ENCODE data around the gene SYTL1. TPM values are rescaled to one million over a fixed set of nuclear protein-coding genes. Genes with fewer than 3 reads are reported as not detected.

SYTL1 gene
- total RNA-seq, 1 donor from 2014 or later = not detected

DNA sequence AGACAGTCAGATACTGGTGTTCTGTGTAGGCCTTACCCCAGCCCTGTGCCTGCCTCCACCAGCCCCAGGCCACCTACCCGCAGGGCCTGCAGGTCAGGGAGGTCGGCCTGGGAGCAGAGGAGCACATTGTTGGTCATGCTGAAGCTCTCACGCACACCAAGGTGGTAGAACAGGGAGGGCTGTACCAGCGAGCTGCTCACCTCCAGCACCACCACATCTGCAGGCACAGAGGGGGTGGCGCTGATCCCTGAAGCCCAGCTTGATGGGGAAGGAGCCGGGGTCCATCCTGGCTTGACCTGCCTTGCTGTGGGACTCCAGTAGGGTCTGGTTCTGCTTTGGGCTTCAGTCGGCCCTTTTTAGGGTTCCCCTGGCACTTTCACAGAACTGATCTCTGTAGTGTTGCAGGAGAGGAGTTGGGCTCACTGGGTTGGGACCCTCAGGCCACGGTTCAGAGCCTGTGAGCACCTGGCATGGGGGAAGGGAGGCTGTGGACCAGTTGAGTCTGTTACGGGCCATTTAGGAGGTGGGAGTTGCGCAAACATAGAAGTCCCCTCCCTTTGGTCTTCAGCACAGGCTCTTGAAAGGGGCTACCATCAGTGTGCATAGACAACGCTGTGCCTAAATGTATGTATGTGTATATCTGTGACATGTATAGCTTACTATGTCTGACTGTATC is 23.0 kb downstream of the SYTL1 start:
- no peak for DNase-seq

DNA sequence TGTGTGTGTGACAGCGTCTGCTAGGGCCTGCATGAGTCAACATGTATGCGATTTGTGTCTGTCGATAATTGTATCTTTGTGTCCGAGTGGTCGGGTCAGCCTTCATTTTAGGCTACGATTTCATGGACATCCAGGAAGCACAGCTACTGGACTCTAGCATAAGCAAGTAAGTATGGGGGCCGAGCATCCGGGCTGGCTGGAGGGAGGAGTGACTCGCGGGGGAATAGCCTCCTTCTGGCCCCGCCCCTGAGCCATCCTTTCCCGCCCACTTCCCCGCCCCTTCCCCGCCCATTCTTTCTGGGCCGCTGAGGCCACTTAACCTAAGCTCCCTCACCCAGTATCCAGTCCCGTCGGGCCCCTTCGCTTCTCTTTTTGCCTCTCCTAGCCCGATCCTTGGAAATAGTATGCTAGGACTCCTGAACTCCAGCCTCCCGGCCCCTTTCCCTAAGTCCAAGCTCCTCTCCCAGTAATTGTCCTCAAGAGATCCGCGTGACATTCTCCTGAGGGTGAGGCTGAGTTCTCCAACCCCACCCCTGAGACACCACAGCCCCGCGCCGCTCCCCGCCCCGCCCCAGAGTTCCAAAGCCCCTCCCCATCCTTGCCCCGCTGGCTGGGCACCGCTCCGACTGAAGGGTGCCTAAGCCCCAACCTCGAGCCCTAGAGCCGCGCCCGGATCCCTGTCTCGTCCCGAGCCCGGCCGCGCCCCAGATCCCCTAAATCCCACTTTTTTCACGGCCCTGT is 23.7 kb downstream of the SYTL1 start:
- DNase-seq = peak; percentile 80

DNA sequence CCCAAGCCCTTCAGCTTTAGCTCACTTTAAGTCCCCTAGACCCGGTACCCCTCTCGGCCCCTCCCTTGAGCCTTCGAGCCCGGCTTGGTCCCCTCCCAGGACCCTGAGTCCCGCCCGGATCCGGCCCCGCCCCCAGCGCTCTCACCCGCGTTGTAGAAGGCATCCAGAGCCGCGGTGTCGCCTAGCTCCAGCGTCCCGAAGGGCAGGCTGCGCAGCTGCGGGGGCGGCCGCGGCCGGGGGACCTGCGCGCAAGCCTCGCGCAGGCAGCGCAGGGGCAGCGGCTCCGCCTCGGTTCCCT is 24.2 kb downstream of the SYTL1 start:
- DNase-seq = peak; percentile 41

DNA sequence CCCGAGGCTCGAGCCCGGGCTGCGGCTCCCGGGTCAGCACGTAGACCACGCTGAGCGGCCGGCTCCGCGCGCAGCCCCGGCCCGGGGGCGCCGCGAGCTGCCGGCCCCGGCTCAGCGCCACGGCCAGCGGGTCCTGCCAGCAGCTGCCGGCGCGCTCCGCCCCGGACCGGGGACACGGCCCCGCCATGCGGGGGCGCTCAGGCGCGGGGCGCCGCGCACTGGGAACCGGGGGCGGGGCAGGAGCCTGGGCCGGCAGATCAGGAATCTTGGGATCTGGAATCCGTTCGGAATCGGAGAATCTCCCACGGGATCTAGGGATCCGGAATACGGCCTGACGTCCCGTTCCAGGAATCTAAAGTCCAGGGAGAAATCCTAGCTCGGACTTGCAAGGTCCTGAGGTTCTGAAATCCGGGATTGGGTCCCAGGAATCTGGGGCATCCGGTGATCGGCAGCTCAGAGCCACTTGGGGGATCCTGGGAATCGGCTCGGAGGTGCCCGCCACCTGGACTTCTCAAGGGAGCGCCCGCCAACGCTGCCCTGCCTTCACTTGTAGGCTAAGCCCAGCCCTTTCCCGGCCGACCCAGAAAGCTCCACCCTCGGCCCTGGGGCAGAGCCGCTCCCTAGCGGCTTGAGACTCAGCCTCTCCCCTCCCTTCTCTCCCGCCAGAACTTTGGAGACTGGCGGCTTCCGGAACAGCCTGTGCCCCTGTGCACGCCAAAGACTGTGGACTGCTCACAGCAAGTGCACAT is 24.8 kb downstream of the SYTL1 start, which contains the start of gene MAP3K6:
Gene MAP3K6, minus strand, starts transcription at position 551 of the 749 bp plus-strand sequence. Its CDS starts 364 bp downstream, at position 187.
- DNase-seq = peak; percentile 50

DNA sequence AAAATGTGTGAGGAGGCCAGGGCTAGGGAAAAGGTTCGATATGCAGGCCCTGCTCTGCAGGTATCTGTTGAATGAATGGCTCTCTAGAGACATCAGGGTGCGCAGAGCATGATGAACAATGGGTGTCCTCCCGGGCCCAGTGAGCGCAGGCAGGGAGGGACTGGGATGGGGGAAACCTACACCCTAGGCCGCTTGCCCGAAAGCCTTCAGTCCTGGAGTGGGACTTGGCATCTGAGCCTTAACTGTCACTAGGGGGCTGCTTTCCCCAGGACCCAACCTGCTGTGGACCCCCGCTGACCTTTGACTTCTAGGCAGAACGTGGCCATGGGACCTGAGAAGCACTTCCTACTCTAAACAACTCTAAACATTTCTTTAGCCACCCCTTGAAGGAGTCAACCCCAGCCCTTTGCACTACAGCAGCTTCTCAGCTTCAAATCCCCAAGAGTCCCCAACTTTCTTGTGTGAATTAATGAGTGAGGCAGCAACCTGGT is 25.4 kb downstream of the SYTL1 start:
- no peak for DNase-seq

DNA sequence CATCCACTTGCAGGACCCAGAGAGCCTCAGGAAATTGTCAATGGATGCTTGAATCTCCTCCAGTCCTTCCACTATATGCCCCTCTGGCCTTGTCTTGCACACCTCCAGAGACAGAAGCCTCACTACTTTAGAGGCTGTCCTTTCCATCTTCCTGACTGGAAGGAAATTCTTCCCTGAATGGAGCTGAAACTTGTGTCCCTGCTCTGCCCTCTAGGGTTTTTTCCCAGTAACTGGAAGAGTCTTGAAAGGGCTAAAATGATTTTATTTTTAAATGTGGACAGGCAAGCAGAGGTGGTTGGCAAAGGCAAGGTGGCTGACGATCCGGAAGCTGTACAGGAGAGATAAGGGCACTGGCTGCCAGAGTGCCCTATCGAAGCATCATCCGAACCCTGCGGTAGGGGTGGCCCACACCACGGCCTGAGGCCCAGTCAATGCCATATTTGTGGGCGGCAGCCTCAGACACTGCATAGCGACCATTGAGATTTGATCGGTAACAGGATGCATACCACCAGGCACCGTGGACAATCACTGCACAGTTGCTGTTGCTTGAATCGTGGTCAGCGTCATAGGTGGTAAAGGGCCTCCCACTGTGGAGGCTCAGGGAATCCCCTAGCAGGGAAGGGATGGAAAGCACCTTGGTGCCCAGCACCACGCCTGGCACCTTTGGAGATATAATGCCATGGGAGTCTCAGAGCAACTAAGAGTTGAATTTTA is 27.2 kb downstream of the SYTL1 start:
- no peak for DNase-seq

DNA sequence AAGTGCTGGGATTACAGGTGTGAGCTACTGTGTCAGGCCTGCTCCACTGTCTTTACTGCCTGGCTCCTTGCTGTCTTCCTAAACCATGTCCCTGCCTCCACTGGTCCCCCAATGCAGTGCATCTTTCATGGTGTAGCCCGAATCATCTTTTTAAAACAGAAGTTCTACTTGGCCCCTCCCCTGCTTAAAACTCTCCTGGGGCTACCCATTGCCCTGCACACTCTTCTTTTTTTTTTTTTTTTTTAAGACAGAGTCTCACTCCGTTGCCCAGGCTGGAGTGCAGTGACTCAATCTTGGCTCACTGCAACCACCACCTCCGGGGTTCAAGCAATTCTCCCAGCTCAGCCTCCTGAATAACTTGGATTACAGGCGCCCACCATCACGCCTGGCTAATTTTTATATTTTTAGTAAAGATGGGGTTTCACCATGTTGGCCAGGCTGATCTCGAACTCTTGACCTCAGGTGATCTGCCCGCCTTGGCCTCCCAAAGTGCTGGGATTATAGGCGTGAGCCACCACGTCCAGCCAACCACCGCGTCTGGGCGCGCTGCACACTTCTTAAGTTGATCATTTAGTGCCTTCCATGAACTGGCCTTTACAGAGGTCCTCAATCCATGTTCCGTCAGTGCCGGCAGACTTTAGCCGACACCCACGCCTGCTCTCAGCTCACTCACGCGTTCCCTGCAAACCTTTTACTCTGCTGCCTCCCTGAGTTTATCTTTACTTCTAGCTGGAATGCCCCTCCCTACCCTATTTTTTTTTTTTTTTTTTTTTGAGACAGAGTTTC is 30.4 kb downstream of the SYTL1 start:
- no peak for DNase-seq

DNA sequence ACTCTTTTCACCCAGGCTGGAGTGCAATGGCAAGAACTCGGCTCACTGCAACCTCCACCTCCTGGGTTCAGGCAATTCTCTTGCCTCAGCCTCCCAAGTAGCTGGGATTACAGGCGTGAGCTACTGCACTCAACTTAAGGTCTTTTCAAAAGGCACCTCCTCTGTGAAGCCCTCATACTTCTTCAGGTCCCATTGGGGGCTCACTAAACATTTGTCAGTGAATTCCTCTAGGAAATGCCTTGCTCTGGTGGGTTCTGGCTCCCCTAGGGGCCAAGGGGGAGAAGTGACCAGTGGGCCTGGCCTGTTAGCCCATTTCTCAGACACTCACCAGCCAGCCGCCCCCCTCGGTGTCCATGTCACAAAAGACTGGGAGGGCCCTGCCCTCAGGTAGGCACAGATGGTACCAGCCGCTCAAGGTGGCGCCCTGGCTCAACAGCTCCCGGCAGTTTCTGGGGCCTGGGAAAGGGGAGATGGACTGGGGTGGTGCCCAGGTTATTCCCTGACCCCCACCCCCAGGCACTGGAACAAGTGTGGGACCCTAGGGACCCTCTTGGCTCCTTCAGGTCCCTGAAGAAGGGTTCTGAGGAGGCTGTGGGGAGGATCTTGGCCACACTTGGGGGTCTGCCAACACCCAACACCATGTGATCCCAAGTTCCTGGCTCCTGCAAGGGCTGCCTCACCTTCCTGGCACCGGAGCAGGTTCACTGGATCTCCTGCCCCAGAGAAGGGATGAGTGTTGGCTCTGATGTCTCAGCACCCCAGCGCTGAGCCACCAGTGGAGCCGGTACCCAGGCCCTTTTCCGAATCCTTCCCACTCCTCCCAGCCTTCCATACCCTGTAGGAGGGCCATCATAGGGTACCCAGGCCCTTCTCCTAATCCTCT is 31.2 kb downstream of the SYTL1 start:
- DNase-seq = no peak

DNA sequence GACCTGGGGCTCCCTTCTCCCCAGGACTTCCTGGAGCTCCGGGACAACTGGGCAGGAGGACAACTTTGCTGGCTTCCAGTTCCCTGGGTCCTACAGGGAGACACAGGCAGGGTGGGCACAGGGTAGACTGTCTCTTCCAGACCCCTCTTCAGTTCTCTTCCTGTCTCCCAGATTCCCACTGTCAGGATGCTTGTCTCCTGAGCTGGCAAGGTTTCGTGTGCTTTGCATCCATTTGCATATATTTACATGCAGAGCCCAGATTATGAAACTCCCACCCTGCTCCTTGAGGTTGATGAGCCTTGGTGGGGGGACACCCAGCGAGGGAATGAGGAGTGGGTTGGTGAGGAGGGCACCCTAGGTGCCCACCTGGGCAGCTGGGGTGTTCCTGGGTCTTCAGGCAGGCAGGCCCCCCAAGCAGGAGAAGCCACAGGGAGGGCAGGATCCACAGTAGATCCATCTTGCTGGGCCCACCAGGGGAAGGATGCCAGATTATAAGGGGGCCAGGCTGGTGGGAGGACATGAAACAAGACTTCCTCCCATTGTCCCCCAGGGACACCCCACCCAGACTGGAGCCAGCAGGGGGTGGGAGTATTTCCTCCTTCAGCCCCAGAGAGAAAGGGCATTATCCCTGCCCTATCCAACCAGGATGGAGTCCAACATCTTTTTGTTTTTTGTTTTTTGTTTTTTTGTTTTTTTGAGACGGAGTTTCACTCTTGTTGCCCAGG is 32.7 kb downstream of the SYTL1 start, which contains the start of gene FCN3:
Gene FCN3, minus strand, starts transcription at position 463 of the 725 bp plus-strand sequence. Its CDS starts 6 bp downstream, at position 457.
- DNase-seq = no peak

DNA sequence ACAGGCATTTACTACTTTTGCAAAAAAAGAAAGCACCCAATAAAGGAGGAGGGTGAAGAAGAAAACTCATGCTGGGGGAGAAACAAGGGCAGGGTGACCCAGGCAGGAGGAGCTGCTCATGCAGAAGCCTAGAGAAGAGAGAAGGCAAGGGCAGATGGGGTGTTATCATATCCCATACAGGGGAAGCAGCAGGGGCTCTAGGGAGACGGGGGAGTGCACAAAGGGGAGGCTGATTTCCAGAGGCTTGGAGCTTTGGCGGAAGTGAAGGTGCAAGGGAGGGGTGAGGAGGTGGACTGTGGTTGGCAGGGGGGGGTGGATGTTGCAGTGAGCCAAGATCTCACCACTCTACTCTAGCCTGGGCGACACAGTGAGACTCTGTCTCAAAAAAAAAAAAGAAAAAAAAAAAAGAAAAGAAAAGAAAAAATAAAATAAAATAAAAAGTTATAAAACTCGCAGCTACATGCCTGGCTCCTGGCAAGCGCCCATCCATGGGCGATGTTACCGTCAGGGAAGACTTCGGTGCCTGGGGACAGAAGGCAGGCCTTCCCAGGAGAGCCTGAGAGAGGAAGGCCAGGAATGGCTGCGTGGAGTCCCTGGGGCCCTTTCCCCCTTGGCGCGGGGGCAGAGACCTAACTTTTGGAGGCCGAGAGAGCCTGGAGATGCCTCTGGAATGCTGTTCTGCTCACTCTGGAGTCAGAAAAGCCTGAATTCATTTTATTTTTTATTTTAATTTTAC is 36.1 kb downstream of the SYTL1 start:
- no peak for DNase-seq

DNA sequence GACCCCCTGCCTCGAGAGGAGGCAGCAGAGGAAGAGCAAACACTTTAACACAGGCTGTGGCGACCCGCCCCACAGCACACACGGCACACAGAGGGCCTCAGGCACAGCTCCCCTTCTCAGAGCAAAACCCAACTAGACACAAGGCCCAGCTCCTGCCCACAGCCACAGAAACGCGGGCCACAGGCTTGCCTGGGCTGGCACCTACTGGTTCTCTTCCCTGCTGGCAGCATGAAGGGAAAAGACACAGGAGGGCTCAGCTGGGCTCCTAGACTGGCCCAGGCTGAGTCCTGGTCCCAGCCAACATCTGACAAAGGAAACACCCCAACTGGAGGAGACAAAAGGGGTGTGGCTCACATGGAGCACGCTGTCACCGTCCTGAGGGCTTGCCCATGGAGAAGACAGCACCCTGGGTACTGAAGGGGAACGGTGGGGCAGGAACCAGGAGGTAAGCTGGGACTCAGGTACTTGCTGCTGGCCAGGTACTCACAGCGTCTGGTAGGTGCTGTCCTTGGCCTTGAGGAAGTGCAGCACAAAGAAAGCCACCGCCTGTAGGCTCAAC is 37.8 kb downstream of the SYTL1 start:
- no peak for DNase-seq

DNA sequence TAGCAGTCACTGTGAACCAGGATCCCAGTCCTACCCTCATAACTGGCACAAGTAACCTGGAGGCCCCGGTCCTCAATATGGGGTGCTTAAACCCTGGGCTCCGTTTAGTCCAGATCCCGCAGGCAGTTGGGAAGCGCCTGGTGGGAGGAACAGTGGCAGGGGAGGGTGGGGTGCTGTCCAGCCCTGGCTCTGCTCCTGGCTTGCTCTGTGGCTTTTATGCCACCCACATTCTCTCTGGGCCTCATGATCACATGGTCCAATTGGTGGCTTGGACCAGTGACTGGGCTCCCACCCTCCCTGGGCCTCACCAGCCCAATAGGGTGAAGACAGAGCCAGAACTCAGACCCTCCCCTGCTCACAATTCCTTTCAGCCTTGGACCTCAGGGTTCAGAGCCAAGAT is 38.4 kb downstream of the SYTL1 start:
- DNase-seq = no peak

DNA sequence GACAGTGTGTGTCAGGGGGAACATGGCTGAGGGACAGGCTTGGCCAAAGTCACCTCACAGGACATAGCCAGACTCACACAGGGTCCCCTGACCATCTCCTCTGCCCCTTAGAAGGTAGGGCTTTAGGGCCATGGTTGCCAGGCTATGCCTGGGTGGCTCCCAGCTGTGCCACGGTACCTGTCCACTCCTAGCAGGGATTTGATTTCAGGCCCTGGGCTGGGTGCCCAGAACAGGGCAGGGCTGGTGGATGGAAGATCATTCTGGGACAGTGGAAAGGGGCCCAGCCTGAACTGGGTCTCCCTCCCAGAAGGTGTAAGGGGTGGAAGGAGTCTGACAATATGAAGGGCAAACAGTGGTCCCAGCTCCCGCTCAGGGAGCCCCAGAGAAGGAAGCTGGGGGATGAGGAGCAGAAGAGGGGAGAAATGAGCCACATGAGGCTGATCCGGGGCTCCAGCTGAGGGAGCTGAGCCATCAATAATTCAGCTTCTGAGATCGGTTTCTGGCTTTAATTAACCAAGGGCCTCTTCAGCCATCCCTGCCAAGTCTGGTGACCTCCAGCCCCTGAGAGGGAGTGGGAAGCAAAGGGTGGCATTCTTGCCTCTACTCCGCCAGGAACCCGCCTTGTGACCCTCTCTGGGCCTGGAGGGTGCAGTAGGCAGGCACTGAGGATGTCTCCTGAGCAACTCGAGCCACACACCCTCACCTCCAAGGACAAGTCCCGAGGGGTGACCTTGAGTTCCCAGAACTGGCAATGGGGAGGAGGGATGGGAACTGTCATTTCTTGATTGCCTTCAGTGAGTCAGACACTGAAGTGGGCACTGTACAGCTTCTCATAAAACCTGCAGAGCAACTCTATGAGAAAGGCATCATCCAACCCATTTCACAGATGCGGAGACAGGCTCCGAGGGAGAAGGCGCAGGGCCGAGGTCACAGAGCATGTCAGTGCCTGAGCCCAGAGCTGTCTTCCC is 39.2 kb downstream of the SYTL1 start:
- no peak for DNase-seq

DNA sequence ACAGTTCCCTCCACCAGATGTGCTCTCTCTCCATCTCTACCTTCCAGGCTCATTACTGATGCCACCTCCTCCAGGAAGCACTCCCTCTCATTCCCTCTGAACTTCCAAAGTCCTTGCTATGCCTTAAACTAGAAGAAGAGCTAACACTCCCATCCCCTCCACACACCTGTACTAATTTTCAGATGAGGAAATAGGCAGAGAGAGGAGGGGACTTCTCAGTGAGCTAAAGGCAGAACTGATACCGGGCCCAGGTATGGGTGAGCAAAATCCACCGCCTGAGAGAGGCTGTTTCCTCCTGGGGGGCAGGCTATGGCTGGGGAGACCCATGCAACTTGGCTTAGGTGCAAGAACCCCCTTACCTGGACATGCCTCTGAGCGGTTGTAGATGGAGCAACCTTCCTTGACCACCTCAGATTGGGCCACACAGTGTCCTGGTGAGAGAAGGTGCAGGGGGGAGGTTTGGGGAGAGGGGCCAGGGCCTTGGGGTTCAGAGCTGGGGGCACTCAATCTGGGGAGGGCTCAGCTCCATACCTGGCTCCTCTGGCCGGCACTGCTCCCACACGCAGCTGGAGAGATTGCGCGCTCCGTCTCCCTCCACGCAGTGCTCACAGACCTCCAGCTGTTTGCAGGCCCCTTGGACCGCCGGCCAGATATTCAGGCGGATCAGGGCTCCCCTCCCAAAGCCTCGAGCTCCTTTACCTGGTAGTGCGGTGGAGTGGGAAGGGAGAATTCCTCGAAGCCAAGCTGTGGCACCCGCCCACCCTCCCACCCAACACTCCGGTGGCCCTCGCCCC is 40.3 kb downstream of the SYTL1 start:
- no peak for DNase-seq

DNA sequence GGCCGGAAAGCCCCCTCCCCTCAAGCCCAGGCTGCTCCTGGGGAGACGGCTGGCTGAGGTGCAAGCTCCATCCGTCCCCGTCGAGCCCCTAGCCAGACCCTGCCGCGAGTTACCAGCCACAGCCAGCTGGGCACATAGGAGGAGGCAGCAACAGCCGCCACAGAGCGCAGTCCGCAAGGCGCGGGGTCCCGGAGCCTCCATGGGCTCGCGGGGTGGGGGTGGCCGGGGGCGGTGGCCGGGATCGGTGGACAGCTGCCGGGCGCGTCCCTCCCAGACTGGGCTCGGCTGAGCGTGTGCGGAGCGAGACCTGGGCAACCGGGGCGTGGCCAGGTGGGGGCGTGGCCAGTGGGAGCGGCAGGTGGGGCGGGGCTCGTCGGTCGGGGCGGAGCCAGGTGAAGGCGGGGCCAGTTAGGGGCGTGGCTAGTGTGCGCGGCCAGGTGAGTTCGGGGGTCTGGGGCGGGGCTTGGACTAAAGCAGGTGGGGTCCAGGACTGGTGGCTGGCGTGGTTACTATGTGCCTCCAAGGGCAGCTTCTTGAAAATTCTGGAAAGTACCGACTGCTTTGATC is 41.3 kb downstream of the SYTL1 start, which contains the start of gene CD164L2:
Gene CD164L2, minus strand, starts transcription at position 295 of the 567 bp plus-strand sequence. Its CDS starts 94 bp downstream, at position 201.
- no peak for DNase-seq

DNA sequence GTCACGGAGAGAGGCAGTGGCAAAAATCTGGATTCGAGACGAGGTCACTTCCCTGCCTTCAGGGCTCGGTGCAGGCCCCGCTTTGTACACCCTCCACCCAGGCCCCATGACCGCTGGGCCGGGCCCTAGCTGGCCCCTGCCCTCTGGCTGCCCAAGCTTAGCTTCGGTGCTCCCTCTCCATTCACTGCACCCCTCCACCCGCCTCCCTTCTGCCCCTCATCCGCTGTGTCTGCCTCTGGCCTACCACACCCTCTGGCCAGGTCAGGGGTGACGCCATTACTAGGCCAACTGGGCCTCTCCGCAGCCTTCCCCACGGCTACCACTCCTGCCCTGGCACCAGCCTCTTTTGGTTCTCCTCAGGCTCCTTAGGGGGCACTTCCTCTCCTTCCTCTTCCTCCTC is 41.8 kb downstream of the SYTL1 start:
- DNase-seq = no peak
